ENCODE data around the gene THRB.

DNA sequence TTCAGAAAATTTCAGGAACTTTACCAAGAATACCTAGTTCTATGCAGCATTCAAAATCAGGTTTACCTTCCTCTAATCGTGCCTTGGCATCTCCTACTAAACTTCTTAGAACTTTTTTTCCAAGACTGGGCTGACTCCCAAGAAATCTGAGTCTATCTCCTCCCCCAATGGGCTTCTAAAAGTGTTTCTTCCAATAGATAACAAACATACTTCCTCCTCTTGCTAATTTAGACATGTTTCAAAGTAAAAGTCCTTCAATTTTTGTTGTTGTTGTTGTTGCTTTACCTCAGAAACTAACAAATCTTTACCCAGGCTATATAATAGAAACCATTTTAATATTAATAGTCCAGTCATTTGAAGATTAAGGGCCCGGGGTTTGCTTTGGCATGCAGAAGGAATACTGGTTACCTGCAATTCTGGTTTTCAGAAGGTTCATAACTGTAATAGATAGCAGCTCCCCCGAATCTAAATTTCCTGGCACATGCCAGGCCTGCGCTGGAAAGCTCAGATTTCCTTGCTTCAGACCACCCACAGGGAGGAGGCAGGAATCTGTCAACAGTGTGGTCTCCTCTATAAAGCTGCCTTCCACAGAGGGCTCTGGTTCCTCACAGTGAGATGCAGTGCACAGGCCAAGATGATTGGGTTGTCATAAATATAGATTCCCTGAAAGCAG, 188.7 kb downstream of the THRB start:
- TF ChIP-seq EZH2 (IDR thresholded peaks at IDR 0.05) (no peak), POLR2AphosphoS5 (IDR thresholded peaks at IDR 0.05; ENCODE audit: borderline replicate concordance, low read depth, low read length) (no peak)
